Measurements from ENCODE around the gene PIAS4. TPM values are rescaled to one million over a fixed set of nuclear protein-coding genes. Genes with fewer than 3 reads are reported as not detected.

PIAS4 gene
- total RNA-seq, 1 donor from 2014 or later = 17.0 TPM

DNA sequence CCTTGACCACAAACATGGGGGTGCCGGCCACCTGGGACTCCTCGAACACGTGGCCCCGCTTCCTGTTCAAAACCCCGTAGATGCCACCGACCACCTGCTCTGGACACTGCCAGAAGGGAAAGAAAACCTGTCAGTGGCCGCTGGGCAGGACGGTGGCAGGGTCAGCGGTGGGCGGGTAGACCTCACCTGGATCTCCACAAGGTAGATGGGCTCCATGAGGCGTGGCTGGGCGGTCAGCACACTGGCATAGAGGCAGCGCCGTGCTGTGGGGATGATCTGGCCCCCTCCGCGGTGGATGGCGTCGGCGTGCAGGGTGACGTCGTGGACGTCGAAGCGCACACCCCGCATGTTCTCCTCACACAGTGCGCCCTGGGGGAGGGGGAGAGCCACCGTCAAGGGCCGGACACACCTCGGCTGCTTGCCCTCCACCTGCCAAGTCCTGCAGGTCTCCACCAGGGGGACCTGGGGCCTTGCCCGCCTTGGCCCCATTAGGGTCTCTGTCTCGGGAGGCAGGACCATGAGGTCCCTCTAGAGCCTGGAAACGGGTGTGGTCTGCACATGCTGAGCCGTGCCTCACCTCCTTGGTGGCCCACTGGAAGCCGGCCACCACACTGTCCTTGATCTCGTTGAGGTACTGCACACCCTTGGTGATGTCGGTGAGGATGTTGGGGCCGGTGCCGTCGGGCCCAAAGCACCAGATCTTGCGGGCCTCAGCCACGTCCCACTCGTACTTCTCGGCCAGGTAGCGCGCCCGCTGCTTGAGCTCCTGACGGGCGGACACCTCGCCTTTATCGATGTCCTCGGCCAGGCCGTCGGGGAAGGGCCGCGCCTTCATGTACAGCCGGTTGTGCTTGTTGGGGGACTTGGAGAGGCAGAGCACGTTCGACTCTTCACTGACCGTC lies 30.0 kb upstream of the PIAS4 start:
- Histone ChIP-seq H3K36me3 (peaks cover 5% of the 10 kb centered on the region), H3K79me2 (ENCODE audit: low read depth) (peaks cover 58% of the 10 kb centered on the region), H3K27ac (no peak overlapping the region), H3K27me3 (no peaks in the 10 kb centered on the region), H3K4me2 (no peak overlapping the region), H3K9me3 (ENCODE audit: low read depth) (no peaks in the 10 kb centered on the region), H2AFZ (replicated peaks) (no peak overlapping the region), H3F3A (ENCODE audit: low read depth) (peaks cover 73% of the 10 kb centered on the region), H3K4me1 (no peaks in the 10 kb centered on the region), H4K20me1 (ENCODE audit: low read depth) (peaks cover 79% of the 10 kb centered on the region), H3K4me3 (no peak overlapping the region), H3K9ac (no peak overlapping the region)
- no peak for DNase-seq (ENCODE audit: low spot score)
- peaks cover 21% of the 10 kb centered on the region for H3K36me3 Mint-ChIP-seq
- no peak for TF ChIP-seq EZH2phosphoT487 (IDR thresholded peaks at IDR 0.05)
- TF ChIP-seq EZH2 (IDR thresholded peaks at IDR 0.05) = no peak
- TF ChIP-seq, protein P1, sequence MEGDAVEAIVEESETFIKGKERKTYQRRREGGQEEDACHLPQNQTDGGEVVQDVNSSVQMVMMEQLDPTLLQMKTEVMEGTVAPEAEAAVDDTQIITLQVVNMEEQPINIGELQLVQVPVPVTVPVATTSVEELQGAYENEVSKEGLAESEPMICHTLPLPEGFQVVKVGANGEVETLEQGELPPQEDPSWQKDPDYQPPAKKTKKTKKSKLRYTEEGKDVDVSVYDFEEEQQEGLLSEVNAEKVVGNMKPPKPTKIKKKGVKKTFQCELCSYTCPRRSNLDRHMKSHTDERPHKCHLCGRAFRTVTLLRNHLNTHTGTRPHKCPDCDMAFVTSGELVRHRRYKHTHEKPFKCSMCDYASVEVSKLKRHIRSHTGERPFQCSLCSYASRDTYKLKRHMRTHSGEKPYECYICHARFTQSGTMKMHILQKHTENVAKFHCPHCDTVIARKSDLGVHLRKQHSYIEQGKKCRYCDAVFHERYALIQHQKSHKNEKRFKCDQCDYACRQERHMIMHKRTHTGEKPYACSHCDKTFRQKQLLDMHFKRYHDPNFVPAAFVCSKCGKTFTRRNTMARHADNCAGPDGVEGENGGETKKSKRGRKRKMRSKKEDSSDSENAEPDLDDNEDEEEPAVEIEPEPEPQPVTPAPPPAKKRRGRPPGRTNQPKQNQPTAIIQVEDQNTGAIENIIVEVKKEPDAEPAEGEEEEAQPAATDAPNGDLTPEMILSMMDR (IDR thresholded peaks at IDR 0.05) = no peak
- H3K27ac Mint-ChIP-seq = no peak overlapping the region
- peaks cover 4% of the 10 kb centered on the region for H3K27me3 Mint-ChIP-seq (ENCODE audit: insufficient read depth, low read depth)
- H3K9me3 Mint-ChIP-seq = no peaks in the 10 kb centered on the region
- no peak overlapping the region for H3K4me3 Mint-ChIP-seq
- no peaks in the 10 kb centered on the region for H3K4me1 Mint-ChIP-seq

DNA sequence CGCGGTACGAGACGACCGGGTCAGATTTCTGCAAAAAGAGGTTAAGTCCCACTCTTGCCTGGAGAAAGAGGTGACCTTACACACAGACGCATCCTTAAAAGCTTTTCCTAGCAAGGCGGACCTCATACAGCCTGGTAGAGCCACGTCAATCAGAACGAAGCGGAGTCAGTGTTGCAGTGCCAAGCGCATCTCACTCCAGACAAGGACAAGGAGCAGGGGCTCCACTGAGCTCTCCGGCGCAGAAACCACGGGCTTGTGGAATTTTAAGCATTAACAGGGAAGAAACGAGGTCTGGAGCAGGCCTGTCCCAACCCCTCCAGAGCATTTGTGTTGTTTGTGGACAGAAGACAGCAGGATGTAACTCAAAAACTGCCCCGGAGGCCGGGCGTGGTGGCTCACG lies 29.4 kb upstream of the PIAS4 start:
- no peaks in the 10 kb centered on the region for H3K9me3 Mint-ChIP-seq
- no peak for TF ChIP-seq EZH2phosphoT487 (IDR thresholded peaks at IDR 0.05)
- TF ChIP-seq, protein P1 (IDR thresholded peaks at IDR 0.05) = no peak
- H3K4me3 Mint-ChIP-seq = no peak overlapping the region
- DNase-seq (ENCODE audit: low spot score) = no peak
- H3K4me1 Mint-ChIP-seq = peaks cover 3% of the 10 kb centered on the region
- no peaks in the 10 kb centered on the region for H3K4me1 ChIP-seq
- peaks cover 64% of the 10 kb centered on the region for H3K79me2 ChIP-seq (ENCODE audit: low read depth)
- H3K9ac ChIP-seq = no peak overlapping the region
- peaks cover 75% of the 10 kb centered on the region for H3F3A ChIP-seq (ENCODE audit: low read depth)
- no peak overlapping the region for H2AFZ ChIP-seq (replicated peaks)
- H3K36me3 ChIP-seq = peaks cover 5% of the 10 kb centered on the region
- H3K27ac ChIP-seq = no peak overlapping the region
- H3K27me3 ChIP-seq = no peaks in the 10 kb centered on the region
- H3K36me3 Mint-ChIP-seq = peaks cover 27% of the 10 kb centered on the region
- peaks cover 82% of the 10 kb centered on the region for H4K20me1 ChIP-seq (ENCODE audit: low read depth)
- H3K27ac Mint-ChIP-seq = peak overlapping the region; percentile 81
- H3K9me3 ChIP-seq (ENCODE audit: low read depth) = no peaks in the 10 kb centered on the region
- H3K4me2 ChIP-seq = no peak overlapping the region
- no peak overlapping the region for H3K4me3 ChIP-seq
- peaks cover 4% of the 10 kb centered on the region for H3K27me3 Mint-ChIP-seq (ENCODE audit: insufficient read depth, low read depth)

DNA sequence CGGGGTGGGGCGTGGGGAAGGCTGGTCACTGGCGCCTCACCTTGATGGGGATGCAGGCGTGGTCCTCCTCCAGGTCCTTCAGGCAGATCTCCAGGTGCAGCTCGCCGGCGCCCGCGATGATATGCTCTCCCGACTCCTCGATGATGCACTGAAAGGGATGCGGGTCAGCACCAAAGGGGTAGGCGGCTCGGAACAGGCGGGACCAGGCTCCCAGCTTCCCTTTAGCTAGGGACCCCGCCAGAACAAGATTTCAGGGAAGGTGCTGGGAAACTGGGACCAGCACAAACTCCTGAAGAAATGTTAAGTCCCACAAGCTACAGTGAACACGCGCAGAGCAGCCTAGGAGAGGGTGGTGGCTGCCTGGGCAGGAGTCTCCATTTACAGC lies 28.3 kb upstream of the PIAS4 start:
- H3K9me3 ChIP-seq (ENCODE audit: low read depth) = no peaks in the 10 kb centered on the region
- peaks cover 93% of the 10 kb centered on the region for H4K20me1 ChIP-seq (ENCODE audit: low read depth)
- H3K4me1 ChIP-seq = peaks cover 10% of the 10 kb centered on the region
- no peak for DNase-seq (ENCODE audit: low spot score)
- TF ChIP-seq EZH2phosphoT487 (IDR thresholded peaks at IDR 0.05) (no peak), EZH2 (IDR thresholded peaks at IDR 0.05) (no peak)
- TF ChIP-seq, protein P1 (IDR thresholded peaks at IDR 0.05) = no peak
- H3K4me2 ChIP-seq = no peak overlapping the region
- Mint-ChIP-seq H3K4me3 (no peak overlapping the region), H3K4me1 (peaks cover 14% of the 10 kb centered on the region), H3K27me3 (ENCODE audit: insufficient read depth, low read depth) (peaks cover 8% of the 10 kb centered on the region), H3K36me3 (peaks cover 35% of the 10 kb centered on the region), H3K27ac (no peak overlapping the region), H3K9me3 (no peaks in the 10 kb centered on the region)
- no peak overlapping the region for H3K27ac ChIP-seq
- peaks cover 10% of the 10 kb centered on the region for H3K36me3 ChIP-seq
- H3K27me3 ChIP-seq = no peaks in the 10 kb centered on the region
- peaks cover 87% of the 10 kb centered on the region for H3F3A ChIP-seq (ENCODE audit: low read depth)
- H2AFZ ChIP-seq (replicated peaks) = no peak overlapping the region
- H3K9ac ChIP-seq = no peak overlapping the region
- peaks cover 76% of the 10 kb centered on the region for H3K79me2 ChIP-seq (ENCODE audit: low read depth)
- no peak overlapping the region for H3K4me3 ChIP-seq
